NCI-H82 treated with DMSO at 0.1 percent for 48 hours (cell line): ENCODE data around the gene PLCG2.
"Not testable (repeated sequence)": the region's sequence is repeated elsewhere in the genome, so short reads cannot be mapped to it uniquely, and the experiment has no call there.

Experiments
- DNase-seq: peaks from one replicate; lab custom pipeline; 2025; ENCODE audit not compliant: unreplicated experiment; lab: John Stamatoyannopoulos, UW

PLCG2 gene

GRCh38 chr16:81873843-81874752 is 95.0 kb downstream of the PLCG2 start:
- no peak for DNase-seq

DNA sequence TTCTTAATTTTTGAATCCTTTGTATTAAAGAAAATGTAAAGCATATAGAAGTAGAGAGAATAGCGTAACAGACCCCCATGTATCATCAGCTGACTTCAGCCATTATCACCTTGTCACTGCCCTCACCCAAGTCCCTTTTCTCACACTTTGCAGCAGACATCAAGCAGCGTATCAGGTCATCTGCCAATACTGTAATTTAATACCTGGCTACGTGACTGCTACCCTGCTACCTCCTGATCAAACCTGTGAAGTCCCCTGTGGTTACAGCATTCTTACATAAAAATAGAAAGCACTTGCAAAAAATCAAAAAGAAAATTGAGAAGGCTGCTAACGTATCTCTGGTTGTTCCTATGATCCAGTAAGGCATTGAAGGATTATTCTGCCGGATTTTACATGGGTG is 96.4 kb downstream of the PLCG2 start:
- DNase-seq, result no peak

DNA sequence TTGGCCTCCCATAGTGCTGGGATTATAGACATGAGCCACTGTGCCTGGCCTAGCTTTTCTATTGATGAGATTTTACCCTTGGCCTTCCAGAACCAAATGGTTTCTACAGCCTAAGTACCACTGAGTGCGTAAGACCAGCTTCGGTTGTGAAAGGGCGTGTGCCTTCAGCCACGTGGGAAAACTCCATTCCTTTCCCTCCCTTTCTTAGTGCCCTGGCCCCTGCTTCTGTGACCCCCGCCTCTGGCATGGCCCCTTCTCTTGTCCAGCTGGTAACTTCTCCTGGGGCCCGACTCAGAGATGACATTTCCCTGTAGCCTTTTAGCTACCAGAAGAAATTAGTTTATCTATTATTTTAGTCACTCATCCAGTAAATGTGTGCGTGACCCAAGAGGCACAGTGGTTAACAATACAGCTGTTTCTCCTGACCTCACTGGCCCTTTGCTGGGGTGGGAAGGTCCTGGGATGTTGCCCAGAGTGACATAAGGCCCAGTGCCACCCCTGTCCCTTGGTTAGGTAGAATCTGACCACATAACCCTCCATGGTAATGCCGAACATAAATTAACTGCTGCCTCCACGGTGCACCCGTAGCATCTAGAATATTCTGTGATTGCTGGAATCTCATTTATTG is 97.3 kb downstream of the PLCG2 start:
- DNase-seq, result no peak

GRCh38 chr16:81877490-81877889 is 98.4 kb downstream of the PLCG2 start:
- not testable (repeated sequence) for DNase-seq

DNA sequence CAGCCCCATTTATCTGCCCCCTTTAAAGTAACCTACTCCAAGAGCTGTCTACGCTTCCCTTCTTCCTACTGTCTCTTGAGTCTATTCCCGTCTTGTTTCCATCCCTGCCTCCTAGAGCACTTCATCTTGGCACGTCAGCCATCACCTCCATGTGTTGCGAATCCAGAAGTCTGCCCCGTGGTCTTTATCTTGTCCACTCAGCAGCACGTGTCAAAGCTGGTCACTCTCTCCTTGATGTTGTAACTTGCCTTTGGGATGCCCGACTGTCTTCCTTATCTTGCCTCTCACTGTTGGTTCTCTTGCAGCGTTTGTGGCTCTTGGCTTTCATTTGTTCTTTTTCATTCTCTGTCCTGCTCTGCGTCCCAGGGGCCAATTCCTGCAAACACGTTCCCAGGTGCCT is 99.4 kb downstream of the PLCG2 start:
- no peak for DNase-seq

GRCh38 chr16:81879625-81880024 is 100.5 kb downstream of the PLCG2 start:
- no peak for DNase-seq

GRCh38 chr16:81880816-81881215 is 101.7 kb downstream of the PLCG2 start:
- no peak for DNase-seq

GRCh38 chr16:81881228-81881627 is 102.1 kb downstream of the PLCG2 start:
- no peak for DNase-seq

- no peak for DNase-seq
Measured at GRCh38 chr16:81882559-81882958, 103.5 kb downstream of the PLCG2 start.

DNA sequence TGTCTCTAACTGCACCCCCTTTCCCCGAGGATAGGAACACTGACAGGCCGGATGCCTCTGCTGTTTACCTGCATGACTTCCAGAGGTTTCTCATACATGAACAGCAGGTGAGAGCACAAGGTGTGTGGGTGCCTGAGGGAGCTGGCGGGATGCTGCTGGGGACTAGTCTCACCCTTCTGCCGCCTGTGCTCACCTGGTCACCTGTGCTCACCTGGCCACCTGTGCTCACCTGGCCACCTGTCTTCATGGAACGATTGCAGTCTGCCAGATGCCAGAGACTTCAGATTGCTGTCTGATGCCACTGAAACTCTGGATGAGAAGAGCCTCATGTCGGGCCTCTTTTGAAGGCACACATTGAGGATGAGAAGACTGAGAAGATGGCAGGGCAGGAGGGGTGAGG is 104.1 kb downstream of the PLCG2 start:
- no peak for DNase-seq

GRCh38 chr16:81885976-81886586 is 107.0 kb downstream of the PLCG2 start:
- peak; percentile 16 for DNase-seq

DNA sequence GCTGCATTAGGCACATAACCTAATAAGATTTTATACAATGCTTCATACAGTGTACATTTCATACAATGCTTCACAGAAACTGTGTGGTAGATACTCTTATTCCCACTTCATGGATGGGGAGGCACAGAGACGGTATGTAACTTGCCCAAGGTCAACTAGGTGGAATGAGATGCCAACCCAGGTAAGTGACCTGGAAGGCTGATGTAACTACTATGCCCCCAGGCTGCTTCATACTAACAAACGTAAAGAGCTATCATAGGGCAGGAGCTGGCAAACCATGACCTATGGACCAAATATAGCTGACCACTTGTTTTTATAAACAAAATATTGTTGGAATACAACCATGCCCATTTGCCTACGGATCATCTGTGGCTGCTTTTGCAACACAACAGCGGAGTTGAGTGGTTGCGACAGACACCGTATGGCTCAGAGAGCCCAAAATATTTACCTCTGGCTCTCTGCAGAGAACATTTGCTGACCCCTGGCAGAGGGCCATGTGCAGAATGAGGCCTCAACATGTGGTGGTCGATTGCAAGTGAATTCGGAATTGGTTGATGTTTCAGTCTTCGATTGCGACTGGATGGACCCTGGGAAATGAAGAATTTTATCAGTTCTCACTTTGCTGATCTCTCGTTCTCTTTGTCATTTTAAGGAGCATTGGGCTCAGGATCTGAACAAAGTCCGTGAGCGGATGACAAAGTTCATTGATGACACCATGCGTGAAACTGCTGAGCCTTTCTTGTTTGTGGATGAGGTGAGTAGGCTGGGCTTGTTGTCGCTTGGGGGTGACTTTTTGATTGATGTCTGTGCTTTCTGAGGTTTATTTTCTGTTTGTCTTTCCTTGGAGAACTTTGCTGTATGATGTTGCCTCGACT is 109.7 kb downstream of the PLCG2 start:
- no peak for DNase-seq

- no peak for DNase-seq
Measured at GRCh38 chr16:81891736-81892364, 112.8 kb downstream of the PLCG2 start.

DNA sequence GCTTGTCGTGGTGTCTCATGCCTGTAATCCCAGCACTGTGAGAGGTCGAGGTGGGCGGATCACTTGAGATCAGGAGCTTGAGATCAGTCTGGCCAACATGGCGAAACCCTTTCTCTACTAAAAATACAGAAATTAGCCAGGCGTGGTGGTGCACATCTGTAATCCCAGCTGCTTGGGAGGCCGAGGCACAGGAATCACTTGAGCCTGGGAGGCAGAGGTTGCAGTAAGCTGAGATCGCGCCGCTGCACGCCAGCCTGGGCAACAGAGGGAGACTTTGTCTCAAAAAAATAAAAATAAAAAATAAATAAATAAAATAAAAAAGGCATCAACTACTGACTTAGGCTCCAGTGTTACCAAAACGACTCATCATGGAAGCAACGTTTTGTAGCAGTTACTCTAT is 115.5 kb downstream of the PLCG2 start:
- no peak for DNase-seq

- DNase-seq, result no peak
Measured at GRCh38 chr16:81896902-81897301, 117.8 kb downstream of the PLCG2 start.

DNA sequence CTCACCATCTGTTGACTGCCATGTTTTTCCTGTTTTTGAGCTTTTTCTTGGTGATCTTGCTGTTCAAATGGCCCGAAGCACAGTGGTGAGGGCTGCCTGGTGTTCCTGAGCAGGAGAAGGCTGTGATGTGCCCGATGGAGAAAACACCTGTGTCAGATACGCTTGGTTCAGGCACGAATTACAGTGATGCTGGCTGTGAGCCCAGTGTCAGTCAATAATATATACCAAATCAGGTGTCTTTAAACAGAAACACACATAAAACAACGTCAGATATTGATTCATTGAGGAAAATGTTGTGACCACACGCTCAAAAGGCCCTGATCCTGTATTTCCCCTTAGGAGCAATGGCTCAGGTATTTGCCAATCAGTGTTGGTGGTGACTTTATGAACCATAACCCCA is 120.5 kb downstream of the PLCG2 start:
- no peak for DNase-seq

GRCh38 chr16:81900014-81900413 is 120.9 kb downstream of the PLCG2 start:
- DNase-seq, result no peak

GRCh38 chr16:81900456-81900855 is 121.4 kb downstream of the PLCG2 start:
- DNase-seq, result no peak

DNA sequence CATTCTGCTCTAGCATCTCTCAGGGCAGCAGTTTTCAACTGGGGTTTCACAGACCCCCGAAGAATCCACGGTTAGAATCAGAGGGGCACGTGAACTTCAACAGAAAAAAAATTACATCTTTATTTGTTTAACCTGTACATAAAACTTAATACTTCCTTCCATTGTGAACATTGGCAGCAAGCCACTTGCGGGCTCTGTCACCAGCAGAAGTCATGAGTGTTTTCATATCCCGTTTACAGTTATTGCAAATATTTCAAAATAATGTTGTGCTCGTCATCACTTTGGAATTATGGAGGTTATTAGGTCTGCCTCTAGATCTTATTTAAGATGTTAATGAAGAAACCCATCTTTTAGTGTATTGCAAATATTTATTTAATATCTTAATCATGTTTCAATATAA is 122.4 kb downstream of the PLCG2 start:
- no peak for DNase-seq

GRCh38 chr16:81902025-81902424 is 122.9 kb downstream of the PLCG2 start:
- no peak for DNase-seq

DNA sequence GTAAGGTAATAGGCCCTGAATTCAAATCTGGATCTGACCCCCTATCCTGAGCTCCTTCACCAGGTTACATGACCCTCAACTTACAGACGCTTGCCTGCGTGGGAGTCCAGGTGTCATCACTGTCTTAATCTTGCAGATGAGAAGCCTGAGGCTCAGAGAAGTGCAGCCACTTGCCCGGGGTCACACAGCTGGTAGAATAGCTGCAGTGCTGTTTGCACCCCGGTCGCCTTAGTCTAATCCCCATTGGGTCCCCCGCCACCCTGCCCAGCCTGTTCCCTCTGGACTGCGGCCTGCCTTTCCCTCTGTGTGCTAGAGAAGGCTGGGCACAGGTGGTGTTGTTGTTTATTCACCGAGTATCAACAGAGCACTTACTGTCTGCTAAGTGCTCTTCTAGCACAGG is 125.2 kb downstream of the PLCG2 start:
- DNase-seq, result no peak
